Stimulated activated CD8-positive, alpha-beta memory T cell treated with anti-CD3 and anti-CD28 coated beads, Interleukin-2, amount 100 ng/mL, for 48 hours (primary cell): ENCODE data around the gene MRPS33.
"Not testable (repeated sequence)": the region's sequence is repeated elsewhere in the genome, so short reads cannot be mapped to it uniquely, and the experiment has no call there.

Experiments
- DNase-seq, 2 donors: peaks; one replicate each; pipeline ENCODE4 v3.0.0-alpha.2; 2020; ENCODE audit warnings: low read depth in 2 of 2

The MRPS33 gene

GRCh38 chr7:141014524-141015395 lies at the start of gene MRPS33:
TSS of gene MRPS33 (minus strand) at chr7:141014952. CDS start at chr7:141010633, 4,319 bp downstream.
- peak; percentile 85 to 93 for DNase-seq

- no peak for DNase-seq
Measured at GRCh38 chr7:141057788-141058187, 43.0 kb upstream of the MRPS33 start.

- DNase-seq = no peak
Measured at GRCh38 chr7:141055146-141055545, 40.4 kb upstream of the MRPS33 start.

GRCh38 chr7:141053626-141054025 lies 38.9 kb upstream of the MRPS33 start:
- no peak for DNase-seq

- DNase-seq = no peak
Measured at GRCh38 chr7:141045842-141046620, 31.3 kb upstream of the MRPS33 start.

GRCh38 chr7:141045126-141045841 lies 30.5 kb upstream of the MRPS33 start:
- no peak for DNase-seq

- DNase-seq = no peak
Measured at GRCh38 chr7:141043616-141044015, 28.9 kb upstream of the MRPS33 start.

GRCh38 chr7:141042222-141043193 lies 27.8 kb upstream of the MRPS33 start:
- DNase-seq = no peak

GRCh38 chr7:141039376-141039775 lies 24.6 kb upstream of the MRPS33 start:
- no peak for DNase-seq

GRCh38 chr7:141038100-141038499 lies 23.3 kb upstream of the MRPS33 start:
- DNase-seq = not testable (repeated sequence)

DNA sequence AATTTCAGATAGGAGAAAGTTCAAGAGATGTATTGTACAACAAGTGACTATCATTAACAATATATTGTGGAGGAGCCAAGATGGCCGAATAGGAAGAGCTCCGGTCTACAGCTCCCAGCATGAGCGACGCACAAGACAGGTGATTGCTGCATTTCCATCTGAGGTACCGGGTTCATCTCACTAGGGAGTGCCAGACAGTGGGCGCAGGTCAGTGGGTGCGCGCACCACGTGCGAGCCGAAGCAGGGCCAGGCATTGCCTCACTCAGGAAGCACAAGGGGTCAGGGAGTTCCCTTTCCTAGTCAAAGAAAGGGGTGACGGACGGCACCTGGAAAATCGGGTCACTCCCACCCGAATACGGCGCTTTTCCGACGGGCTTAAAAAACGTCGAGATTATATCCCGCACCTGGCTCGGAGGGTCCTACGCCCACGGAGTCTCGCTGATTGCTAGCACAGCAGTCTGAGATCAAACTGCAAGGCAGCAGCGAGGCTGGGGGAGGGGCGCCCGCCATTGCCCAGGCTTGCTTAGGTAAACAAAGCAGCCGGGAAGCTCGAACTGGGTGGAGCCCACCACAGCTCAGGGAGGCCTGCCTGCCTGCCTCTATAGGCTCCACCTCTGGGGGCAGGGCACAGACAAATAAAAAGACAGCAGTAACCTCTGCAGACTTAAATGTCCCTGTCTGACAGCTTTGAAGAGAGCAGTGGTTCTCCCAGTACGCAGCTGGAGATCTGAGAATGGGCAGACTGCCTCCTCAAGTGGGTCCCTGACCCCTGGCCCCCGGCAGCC lies 18.0 kb upstream of the MRPS33 start:
- not testable (repeated sequence) for DNase-seq

- DNase-seq = no peak
Measured at GRCh38 chr7:141028767-141029166, 14.0 kb upstream of the MRPS33 start.

GRCh38 chr7:141027043-141027442 lies 12.3 kb upstream of the MRPS33 start:
- DNase-seq = no peak

DNA sequence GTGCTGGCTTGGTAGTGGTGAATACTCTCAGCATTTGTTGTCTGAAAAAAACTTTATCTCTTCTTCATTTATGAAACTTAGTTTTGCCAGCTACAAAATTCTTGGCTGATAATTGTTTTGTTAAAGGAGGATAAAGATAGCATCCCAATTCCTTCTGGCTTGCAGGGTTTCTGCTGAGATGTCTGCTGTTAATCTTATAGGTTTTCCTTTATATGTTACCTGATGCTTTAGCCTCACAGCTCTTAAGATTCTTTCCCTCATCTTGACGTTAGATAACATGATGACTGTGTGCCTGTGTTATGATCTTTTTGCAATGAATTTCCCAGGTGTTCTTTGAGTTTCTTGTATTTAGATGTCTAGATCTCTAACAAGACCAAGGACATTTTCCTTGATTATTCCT lies 9.9 kb upstream of the MRPS33 start:
- DNase-seq = no peak

DNA sequence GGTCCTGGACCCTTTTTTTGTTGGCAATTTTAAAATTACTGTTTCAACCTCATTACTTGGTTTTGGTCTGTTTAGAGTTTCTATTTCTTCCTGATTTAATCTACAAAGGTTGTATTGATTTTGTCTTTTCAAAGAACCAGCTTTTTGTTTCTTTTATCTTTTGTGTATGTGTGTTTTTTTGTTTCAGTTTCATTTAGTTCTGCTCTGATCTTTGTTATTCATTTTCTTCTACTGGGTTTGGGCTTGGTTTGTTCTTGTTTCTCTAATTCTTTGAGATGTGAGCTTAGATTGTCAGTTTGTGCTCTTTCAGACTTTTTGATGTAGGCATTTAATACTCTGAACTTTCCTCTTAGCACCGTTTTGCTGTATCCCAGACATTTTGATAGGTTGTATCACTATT lies 8.5 kb upstream of the MRPS33 start:
- DNase-seq = no peak

- no peak for DNase-seq
Measured at GRCh38 chr7:141017555-141017954, 2.8 kb upstream of the MRPS33 start.

DNA sequence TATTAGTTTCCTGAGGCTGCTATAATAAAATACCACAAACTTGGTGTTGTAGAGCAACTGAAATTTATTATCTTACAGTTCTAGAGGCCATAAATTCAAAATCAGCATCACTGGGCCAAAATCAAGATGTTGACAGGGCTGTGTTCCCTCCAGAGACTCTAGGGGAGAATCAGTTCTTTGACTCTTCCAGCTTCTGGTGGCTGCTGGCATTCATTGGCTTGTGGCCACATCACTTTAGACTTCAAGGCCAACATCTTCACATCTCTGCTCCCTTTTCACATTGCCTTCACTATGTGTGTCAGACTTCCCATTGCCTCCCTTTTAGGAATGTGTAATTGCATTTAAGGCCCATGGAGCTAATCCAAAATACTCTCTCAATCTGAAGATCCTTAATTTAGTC lies 1.6 kb upstream of the MRPS33 start:
- no peak for DNase-seq

GRCh38 chr7:141014125-141014523 lies 628 bp downstream of the MRPS33 start:
- no peak for DNase-seq

DNA sequence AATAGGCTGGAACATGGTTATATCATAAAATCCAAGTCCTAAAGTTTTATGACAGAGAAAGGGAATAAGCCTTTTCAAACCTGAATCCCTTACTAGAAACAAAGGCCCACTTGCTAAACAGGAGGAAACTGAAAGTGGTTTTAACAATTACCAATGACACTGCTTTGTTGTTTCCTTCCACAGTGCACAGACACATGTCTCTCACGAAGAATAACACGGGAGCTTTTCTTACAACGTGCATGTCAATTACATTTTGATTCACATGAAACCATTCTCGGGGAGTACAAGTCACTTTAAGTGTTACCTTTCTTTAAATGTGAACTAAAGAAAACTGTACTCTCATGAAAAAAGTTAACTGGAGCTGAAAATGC lies 1.4 kb downstream of the MRPS33 start:
- no peak for DNase-seq

- DNase-seq = no peak
Measured at GRCh38 chr7:141012696-141013344, 1.9 kb downstream of the MRPS33 start.
